IPS-18c (cell line): ENCODE measurements around the gene ATP4B.

Source experiments
- H3K4me3 ChIP-seq: 2 replicates; pipeline ENCODE4 v1.7.0; 2013; ENCODE audit warnings: low read depth, mild to moderate bottlenecking, low read length, moderate library complexity; ENCODE audit not compliant: insufficient read depth
- H3K9me3 ChIP-seq: one replicate; pipeline ENCODE4 v1.6.1; 2013; ENCODE audit warnings: mild to moderate bottlenecking, low read length, moderate library complexity; ENCODE audit not compliant: control insufficient read depth, insufficient read depth

Gene ATP4B

DNA sequence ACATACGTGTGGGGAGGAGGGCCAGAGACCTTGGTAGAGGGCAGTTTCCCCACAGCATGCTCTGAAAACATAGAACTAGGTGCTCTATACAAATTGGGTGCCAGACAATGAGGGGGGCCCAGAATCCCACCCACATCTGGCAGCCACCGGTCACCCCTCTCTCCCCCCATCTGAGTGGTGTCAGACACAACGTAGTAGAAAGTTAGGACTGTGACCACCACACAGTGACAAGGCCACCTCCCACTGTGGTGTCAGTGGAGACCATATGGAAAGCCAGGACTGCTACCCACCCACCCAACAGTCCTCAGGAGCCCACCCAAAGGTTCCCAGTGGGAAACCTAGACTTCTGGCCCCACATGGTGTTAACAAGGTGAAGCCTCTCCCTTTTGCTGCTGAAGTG, 2.1 kb upstream of the ATP4B start:
- Histone ChIP-seq H3K4me3 (no peak overlapping the region), H3K9me3 (no peaks in the 10 kb centered on the region)

- Histone ChIP-seq H3K4me3 (no peak overlapping the region), H3K9me3 (no peaks in the 10 kb centered on the region)
Observed at GRCh38 chr13:113659337-113659736, 1.3 kb upstream of the ATP4B start.

- H3K4me3 ChIP-seq: no peak overlapping the region
Observed at GRCh38 chr13:113658836-113659235, 838 bp upstream of the ATP4B start.

GRCh38 chr13:113656831-113657671, 947 bp downstream of the ATP4B start:
- no peaks in the 10 kb centered on the region for H3K9me3 ChIP-seq
- H3K4me3 ChIP-seq: no peak overlapping the region

More at GRCh38 chr13:113658836-113659235, 838 bp upstream of the ATP4B start:
- no peaks in the 10 kb centered on the region for H3K9me3 ChIP-seq

GRCh38 chr13:113656003-113656588, 1.9 kb downstream of the ATP4B start:
- Histone ChIP-seq H3K9me3 (no peaks in the 10 kb centered on the region), H3K4me3 (no peak overlapping the region)

DNA sequence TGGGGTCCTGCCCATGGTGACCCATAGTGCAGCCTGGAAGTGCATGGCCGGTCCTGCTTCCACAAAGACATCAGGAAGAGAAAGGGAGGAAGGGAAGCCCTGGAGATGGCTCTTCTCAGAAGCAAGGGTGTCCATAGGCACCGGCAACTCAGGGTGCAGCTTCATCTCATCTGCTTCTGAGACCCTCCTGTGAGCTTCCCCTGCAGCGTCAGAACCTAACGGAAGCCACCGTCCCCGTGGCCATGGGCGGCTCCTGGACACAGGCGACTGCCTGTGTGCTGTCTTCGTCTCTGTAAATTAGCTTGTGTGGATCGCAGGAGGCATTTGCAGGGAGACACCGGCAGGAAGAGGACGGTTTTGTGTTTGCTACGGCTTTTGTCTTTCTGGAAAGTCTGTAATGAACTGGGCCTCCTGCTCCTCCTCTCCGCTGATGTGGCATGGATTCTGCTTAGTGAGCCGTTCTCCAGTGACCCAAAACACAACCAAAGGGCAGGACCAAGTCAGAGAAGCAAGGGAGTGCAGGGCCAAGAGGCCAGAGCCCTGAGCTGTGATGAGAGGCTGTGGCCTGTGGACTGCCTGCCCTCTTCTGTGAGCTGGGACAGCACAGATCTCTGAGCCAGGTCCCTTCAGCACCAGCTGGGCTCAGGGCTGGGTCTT, 2.5 kb downstream of the ATP4B start:
- no peak overlapping the region for H3K4me3 ChIP-seq

GRCh38 chr13:113654591-113655345, 3.2 kb downstream of the ATP4B start:
- Histone ChIP-seq H3K4me3 (no peak overlapping the region), H3K9me3 (no peaks in the 10 kb centered on the region)

More for the DNA sequence above, 2.5 kb downstream of the ATP4B start:
- H3K9me3 ChIP-seq: no peaks in the 10 kb centered on the region

DNA sequence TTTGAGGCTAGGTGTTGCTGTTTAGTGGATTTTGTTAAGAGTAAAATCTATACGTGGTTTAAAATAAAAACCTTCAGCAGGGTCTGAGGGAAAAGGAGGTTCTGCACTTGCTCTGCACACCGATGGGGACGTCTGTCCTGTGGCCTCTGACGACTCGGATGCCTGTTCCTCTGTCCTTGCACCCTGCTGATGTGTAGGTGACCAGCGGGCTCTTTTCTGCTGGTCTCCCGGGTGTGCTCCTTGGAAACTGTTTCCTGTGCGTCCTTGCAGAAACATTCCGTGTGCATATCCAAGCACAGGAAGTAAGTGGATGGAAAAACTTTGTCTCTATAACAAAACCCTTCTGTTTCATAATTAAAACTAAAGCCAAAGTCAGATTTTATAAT, 3.8 kb downstream of the ATP4B start:
- Histone ChIP-seq H3K9me3 (no peaks in the 10 kb centered on the region), H3K4me3 (no peak overlapping the region)

GRCh38 chr13:113653264-113654174, 4.5 kb downstream of the ATP4B start:
- Histone ChIP-seq H3K4me3 (no peak overlapping the region), H3K9me3 (no peaks in the 10 kb centered on the region)

- Histone ChIP-seq H3K4me3 (no peak overlapping the region), H3K9me3 (no peaks in the 10 kb centered on the region)
Observed at GRCh38 chr13:113652404-113653263, 5.4 kb downstream of the ATP4B start.

GRCh38 chr13:113651511-113652403, 6.2 kb downstream of the ATP4B start:
- H3K4me3 ChIP-seq: no peak overlapping the region
- H3K9me3 ChIP-seq: no peaks in the 10 kb centered on the region

GRCh38 chr13:113650731-113651148, 7.3 kb downstream of the ATP4B start:
- H3K4me3 ChIP-seq: no peak overlapping the region
- H3K9me3 ChIP-seq: peaks cover 5% of the 10 kb centered on the region

GRCh38 chr13:113650275-113650674, 7.7 kb downstream of the ATP4B start:
- H3K4me3 ChIP-seq: no peak overlapping the region
- H3K9me3 ChIP-seq: peaks cover 5% of the 10 kb centered on the region

GRCh38 chr13:113649212-113649611, 8.8 kb downstream of the ATP4B start:
- peaks cover 5% of the 10 kb centered on the region for H3K9me3 ChIP-seq
- H3K4me3 ChIP-seq: no peak overlapping the region

DNA sequence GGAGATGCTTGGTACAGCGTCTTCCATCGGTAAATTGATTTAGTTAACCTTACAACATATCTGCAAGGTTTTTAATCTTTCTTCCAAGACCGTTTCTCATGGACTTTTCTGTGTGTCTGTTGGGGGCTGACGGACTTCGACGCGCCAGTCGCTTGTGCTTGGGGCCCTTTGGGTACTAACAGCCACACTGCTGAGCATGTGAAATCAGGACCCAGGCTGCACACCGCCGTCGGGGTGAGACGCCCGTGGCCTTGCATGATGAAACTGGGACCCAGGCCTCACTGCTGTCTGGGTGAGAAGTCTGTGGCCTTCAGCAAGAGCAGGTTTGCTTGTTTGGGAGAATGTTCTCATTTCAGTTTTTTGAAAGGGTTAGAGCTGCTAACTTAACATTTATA, 9.8 kb downstream of the ATP4B start:
- no peak overlapping the region for H3K4me3 ChIP-seq
- H3K9me3 ChIP-seq: peaks cover 5% of the 10 kb centered on the region
